Dermis microvascular lymphatic vessel endothelial cell (primary cell): Measurements from ENCODE around the gene HTRA1. TPM values are rescaled to one million over a fixed set of nuclear protein-coding genes. Genes with fewer than 3 reads are reported as not detected.

Source experiments
- DNase-seq, 2 donors: peaks; one replicate each; pipeline versions ENCODE4 v3.0.0 to v3.0.0-alpha.2; 2010; ENCODE audit warnings: low read depth in 2 of 2
- total RNA-seq: library from RNA; depleted of rRNA; stranded (reverse); fragments of >200 nt; gene quantifications from 2 replicates; pipeline ENCODE4 v1.2.1, GENCODE V29; 2014

HTRA1 gene
- total RNA-seq, 1 donor from 2014 or later: 60.7 TPM

DNA sequence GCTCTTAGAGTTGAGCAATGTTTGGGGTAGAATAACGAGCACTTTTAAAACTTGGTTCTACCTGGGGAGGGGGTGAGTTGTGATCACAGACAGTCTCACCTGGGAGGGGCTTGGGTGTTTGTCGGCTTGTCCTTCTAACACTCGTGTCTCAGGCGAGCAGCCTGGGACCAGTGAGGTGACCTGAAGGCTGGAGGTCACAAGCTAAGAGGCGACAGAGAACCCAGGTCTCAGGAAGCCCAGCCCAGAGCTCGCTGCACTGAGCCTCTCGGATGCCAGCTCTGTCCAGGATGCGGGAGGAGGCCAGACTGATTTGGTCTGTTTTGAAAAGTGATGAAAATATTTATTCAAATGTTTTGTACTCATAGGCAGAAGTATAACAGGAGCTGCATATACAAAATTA lies 11.8 kb downstream of the HTRA1 start:
- no peak for DNase-seq

DNA sequence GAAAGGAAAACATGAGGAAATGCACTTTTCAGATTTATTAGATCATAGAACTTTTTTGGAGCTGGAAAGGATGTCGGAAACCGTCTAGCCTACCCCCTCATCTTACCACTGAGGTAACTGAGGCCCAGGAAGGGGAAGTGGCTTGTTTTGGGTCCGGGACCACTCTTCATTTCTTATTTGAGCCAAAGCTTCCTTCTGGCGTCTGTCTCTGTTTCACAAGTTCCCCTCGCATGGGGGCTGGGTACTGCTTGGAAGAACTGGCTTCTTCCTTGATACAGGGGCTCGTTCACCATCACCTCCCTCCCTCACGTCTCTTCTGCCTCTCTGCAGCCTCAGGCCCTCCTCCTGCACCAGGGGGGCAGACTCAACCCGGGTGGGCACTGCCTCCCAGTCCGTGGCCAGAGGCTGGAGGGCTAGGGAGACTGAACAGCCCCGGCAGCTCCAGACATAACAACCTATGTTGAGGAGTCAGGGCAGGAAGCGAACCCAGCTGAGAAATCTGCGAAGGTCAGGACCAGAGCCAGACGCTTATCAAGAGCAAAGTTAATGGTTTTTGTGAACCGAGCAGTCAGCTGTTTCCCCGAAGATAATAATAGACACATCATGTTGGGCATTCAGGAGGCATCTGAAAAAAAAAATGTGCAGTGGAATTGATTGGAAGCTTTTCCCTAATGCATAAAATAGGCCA lies 12.9 kb downstream of the HTRA1 start:
- peak in 1 of 2 donors; percentile 97 for DNase-seq

- DNase-seq: peak in 1 of 2 donors; percentile 31
These were observed 13.7 kb downstream of the HTRA1 start for GRCh38 chr10:122475100-122475499.

DNA sequence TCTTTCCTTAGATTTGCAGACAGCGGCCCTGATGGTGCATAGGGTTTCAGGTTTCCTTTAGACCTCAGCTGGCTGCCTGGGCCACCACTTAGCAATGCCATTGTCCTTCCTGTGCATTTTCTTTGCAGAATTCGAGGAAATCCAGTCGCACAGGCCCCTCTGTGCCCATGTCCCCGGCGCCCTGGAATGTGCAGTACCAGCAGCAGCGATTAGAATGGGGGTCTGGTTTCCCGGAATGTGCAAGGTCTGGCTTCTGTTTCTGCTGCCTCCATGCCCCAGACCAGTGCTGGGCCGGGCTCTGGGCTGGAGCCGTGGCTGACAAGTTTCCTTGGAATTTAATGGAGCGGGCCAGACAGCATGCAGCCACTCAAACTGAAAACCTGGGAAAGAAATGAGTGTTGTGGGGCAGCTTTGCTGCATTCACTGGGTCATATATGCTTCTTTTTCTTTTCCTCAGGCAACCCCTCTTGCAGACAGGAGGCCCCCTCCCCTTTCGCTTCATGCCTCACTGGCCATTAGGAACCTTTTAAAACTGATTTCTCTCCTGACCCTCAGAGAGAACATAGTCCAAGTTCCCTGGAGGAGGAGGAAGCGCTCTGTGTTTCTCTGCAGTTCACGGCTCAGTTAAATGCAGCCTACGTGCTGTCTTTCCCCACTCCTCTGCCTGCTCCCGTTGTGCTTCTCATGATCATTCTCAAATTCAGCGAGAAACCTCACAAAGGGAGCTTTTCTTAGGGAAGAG lies 14.4 kb downstream of the HTRA1 start:
- DNase-seq: no peak

DNA sequence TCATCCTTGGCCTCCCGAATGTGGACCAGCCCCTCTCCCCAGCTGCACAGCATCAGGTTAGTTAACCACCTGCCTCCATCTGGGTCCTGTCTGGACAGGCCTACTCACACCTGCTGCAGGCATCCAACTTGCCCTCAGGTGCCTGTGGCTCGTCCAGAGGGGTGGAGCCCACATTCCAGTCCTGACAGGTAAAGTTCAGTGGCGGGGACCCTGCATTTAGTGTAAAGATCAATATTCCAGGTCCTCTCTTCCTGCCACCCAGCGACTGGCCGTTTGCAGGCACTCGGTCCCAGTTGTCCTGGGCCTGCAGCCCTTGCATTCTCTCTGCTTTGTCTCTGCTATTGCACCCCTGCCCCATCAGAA lies 15.0 kb downstream of the HTRA1 start:
- no peak for DNase-seq

GRCh38 chr10:122477436-122477835 lies 16.1 kb downstream of the HTRA1 start:
- DNase-seq: no peak

- DNase-seq: no peak
These were observed 17.6 kb downstream of the HTRA1 start for GRCh38 chr10:122478971-122479370.

- no peak for DNase-seq
These were observed 18.9 kb downstream of the HTRA1 start for GRCh38 chr10:122480146-122480833.

GRCh38 chr10:122481296-122482056 lies 20.1 kb downstream of the HTRA1 start:
- DNase-seq: no peak

DNA sequence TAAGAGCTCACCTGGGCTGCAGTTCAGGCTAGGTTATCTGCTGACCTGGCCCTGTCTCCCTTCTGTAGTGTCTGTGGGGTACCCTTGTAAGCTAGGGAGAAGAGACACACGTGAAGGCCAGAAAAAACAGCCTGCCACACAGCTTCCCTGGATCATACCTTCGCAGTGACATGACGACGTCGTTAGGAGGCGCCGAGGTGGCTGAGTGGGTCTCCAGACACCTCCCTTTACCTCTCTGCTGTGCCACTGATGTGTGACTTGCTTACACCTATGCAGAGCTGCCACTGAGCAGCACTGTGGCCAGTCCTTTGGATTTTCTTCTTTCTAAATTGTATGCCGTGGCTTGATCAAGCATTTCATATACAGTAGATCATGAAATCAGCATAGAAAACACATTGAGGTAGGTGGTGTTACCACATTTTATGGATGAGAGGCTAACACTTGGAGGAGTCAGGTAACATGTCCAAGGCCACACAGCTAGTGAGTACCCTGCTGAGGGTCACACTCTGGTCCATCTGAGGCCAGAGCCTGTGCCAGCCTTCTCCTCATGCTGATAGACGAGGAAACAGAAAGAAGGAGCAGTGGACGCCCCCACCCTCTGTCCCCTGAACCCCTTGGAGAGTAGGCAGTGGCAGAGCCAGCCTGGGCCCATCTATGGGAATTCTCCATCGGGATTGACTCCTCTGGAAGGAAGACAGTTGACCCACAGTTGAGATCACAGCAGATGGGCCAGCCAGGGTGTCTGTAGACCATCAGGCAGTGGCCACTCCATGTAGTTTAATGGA lies 23.1 kb downstream of the HTRA1 start:
- no peak for DNase-seq

- peak in 1 of 2 donors; percentile 69 for DNase-seq
These were observed 24.3 kb downstream of the HTRA1 start for GRCh38 chr10:122485670-122486069.

GRCh38 chr10:122486406-122487080 lies 25.2 kb downstream of the HTRA1 start:
- DNase-seq: no peak

- no peak for DNase-seq
These were observed 25.9 kb downstream of the HTRA1 start for GRCh38 chr10:122487174-122487765.

GRCh38 chr10:122490268-122490667 lies 28.9 kb downstream of the HTRA1 start:
- DNase-seq: no peak

DNA sequence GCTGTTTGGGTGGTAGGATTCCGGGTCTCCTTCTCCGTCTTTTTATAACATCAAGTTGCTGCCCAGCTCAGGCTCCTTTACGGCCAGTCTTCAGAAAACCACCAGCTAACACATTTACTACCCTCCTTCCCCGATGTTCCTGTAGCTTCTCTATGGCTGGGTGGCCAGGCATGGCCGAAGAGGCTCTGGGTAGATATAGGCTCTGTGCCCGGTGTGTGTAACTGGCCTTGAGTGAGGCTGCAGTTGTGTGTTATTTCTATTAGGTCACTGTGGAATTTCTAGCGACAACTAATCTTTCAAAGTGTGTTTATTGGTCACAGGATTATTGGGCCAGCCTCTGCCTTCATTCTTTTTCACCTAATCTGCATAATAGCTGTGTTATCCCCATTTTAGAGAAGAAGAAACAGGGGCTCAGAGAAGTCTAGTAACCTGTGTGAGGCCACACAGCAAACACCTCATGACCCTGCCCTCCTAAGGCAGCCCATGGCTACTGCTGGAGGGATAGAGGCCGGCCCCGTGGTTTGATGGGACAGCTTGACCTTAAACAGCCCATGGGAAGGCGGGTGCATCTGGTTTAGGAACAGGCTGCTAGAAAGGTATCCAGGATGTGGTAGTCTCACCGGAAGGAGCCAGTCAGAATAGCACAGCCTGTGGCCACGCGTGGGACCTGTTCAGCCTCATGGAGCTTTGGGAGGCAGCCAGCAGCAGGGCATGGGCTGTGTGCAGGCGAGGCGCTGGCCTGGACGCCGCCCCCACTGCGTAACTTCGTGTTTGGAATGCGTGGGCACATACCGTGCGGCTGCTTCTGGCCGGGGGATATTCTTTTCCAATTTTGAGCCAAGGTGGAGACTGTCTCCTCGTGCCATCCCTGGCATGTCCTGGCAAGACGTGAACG lies 29.7 kb downstream of the HTRA1 start:
- peak in 1 of 2 donors; percentile 19 for DNase-seq

- DNase-seq: no peak
These were observed 30.7 kb downstream of the HTRA1 start for GRCh38 chr10:122492006-122492405.

GRCh38 chr10:122492999-122493481 lies 31.7 kb downstream of the HTRA1 start:
- no peak for DNase-seq

- no peak for DNase-seq
These were observed 32.4 kb downstream of the HTRA1 start for GRCh38 chr10:122493761-122494160.
